PC-9 (cell line): ENCODE data around the gene FOXR1. TPM values are rescaled to one million over a fixed set of nuclear protein-coding genes. Genes with fewer than 3 reads are reported as not detected.
"Not testable (repeated sequence)": the region's sequence is repeated elsewhere in the genome, so short reads cannot be mapped to it uniquely, and the experiment has no call there.

ENCODE experiments used
- BruUV-seq: library from RNA; stranded (reverse); fragments of 400-500 nt; replicated peaks from 2 replicates; lab custom pipeline; 2021; lab: Mats Ljungman, UMichigan
- CTCF ChIA-PET: fragments of 300-600 bp; sonication (Branson Sonifier 250); formaldehyde crosslinking; loops from one replicate; lab custom pipeline; 2022; ENCODE audit warnings: antibody characterized with exemption; lab: Charles Lee
- POLR2A ChIA-PET: fragments of 300-600 bp; sonication (Branson Sonifier 250); formaldehyde crosslinking; loops from one replicate; lab custom pipeline; 2022; ENCODE audit warnings: antibody characterized with exemption; ENCODE audit not compliant: unreplicated experiment; lab: Charles Lee
- DNase-seq, 2 experiments: peaks; one replicate each; pipeline versions ENCODE4 v3.0.0 to v3.0.0-alpha.2; 2015 to 2022; ENCODE audit warnings: mixed read lengths in 1 of 2
- H2AFZ ChIP-seq: fragments of 200-600 bp; sonication (generic); 2 replicates; pipeline ENCODE4 v1.8.1; 2017; ENCODE audit warnings: antibody characterized with exemption
- H3F3A ChIP-seq: fragments of 200-600 bp; sonication (generic); 2 replicates; pipeline ENCODE4 v1.8.1; 2017; ENCODE audit warnings: antibody characterized with exemption, mild to moderate bottlenecking, low read depth; ENCODE audit not compliant: insufficient read depth
- H3K27ac ChIP-seq: fragments of 200-600 bp; sonication (generic); 2 replicates; pipeline ENCODE4 v1.6.1; 2016; ENCODE audit warnings: mixed run types
- H3K27me3 ChIP-seq: fragments of 200-600 bp; sonication (generic); 2 replicates; pipeline ENCODE4 v1.6.1; 2016; ENCODE audit warnings: low read depth, mixed run types; ENCODE audit not compliant: insufficient read depth
- H3K36me3 ChIP-seq: fragments of 200-600 bp; sonication (generic); 2 replicates; pipeline ENCODE4 v1.6.1; 2016; ENCODE audit warnings: low read depth, mixed run types
- H3K4me1 ChIP-seq: fragments of 200-600 bp; sonication (generic); replicated peaks from 2 replicates; pipeline ENCODE4 v1.6.1; 2016; ENCODE audit warnings: mixed run types; ENCODE audit not compliant: insufficient read depth
- H3K4me2 ChIP-seq: fragments of 200-600 bp; sonication (generic); 2 replicates; pipeline ENCODE4 v1.6.1; 2017; ENCODE audit warnings: mixed run types
- H3K4me3 ChIP-seq: fragments of 200-600 bp; sonication (generic); 2 replicates; pipeline ENCODE4 v1.6.1; 2016; ENCODE audit warnings: mixed run types
- H3K79me2 ChIP-seq: fragments of 200-600 bp; sonication (generic); 2 replicates; pipeline ENCODE4 v1.6.1; 2017; ENCODE audit warnings: low read depth, mixed run types
- H3K9me2 ChIP-seq: fragments of 200-600 bp; sonication (generic); 2 replicates; pipeline ENCODE4 v1.8.1; 2017; ENCODE audit warnings: mild to moderate bottlenecking; ENCODE audit not compliant: insufficient read depth
- H3K9me3 ChIP-seq: fragments of 200-600 bp; sonication (generic); 2 replicates; pipeline ENCODE4 v1.8.1; 2016; ENCODE audit warnings: low read depth; ENCODE audit not compliant: insufficient read depth
- H4K20me1 ChIP-seq: fragments of 200-600 bp; sonication (generic); 2 replicates; pipeline ENCODE4 v1.8.1; 2017; ENCODE audit not compliant: insufficient read depth
- CTCF ChIP-seq: fragments of 200-600 bp; sonication (generic); conservative IDR thresholded peaks from 2 replicates; pipeline ENCODE4 v1.6.1; 2017; ENCODE audit warnings: mixed run types, antibody characterized with exemption, mild to moderate bottlenecking, moderate library complexity
- EZH2 ChIP-seq: fragments of 200-600 bp; sonication (generic); IDR thresholded peaks from 2 replicates; pipeline ENCODE4 v1.8.0; 2017; ENCODE audit warnings: antibody characterized with exemption, low read depth
- intact Hi-C: fragments of 100-400 bp; cut with micrococcal nuclease; formaldehyde crosslinking; loops from one replicate; pipeline ENCODE4 v1.10.0; 2022; ENCODE audit not compliant: unreplicated experiment
- total RNA-seq: library from RNA; stranded (reverse); gene quantifications from 2 replicates; pipeline ENCODE4 v1.2.3, GENCODE V29; 2021

FOXR1 gene
- total RNA-seq, 1 experiment from 2014 or later: not detected

- Histone ChIP-seq H3K27me3 (no peaks in the 10 kb centered on the region), H3K27ac (no peak overlapping the region), H3K9me2 (no peaks in the 10 kb centered on the region), H3F3A (peaks cover 20% of the 10 kb centered on the region), H3K4me3 (no peak overlapping the region), H4K20me1 (no peaks in the 10 kb centered on the region), H3K36me3 (no peaks in the 10 kb centered on the region), H3K4me1 (peaks cover 9% of the 10 kb centered on the region), H3K9me3 (no peaks in the 10 kb centered on the region), H3K79me2 (no peaks in the 10 kb centered on the region), H3K4me2 (no peak overlapping the region), H2AFZ (no peak overlapping the region)
- TF ChIP-seq CTCF (no peak), EZH2 (no peak)
- ChIA-PET CTCF (no interaction called here), POLR2A (interaction anchor here (0.5 kb wide), 1 partner anchor 30 kb away, joined by 6 read pairs; no protein-coding TSS in a partner anchor)
- BruUV-seq: no TSS peak
- DNase-seq: no peak
- intact Hi-C loops: no loop called here
Measured at GRCh38 chr11:118984825-118985224, 13.3 kb downstream of the FOXR1 start.

GRCh38 chr11:118988280-118988679, 16.7 kb downstream of the FOXR1 start:
- no peaks in the 10 kb centered on the region for H3K36me3 ChIP-seq
- peak overlapping the region; percentile 64 for H3K27ac ChIP-seq
- H3F3A ChIP-seq: peaks cover 27% of the 10 kb centered on the region
- no peaks in the 10 kb centered on the region for H3K27me3 ChIP-seq
- peak overlapping the region; percentile 35; the same call in 1 of the 2 replicates for H3K4me2 ChIP-seq
- CTCF ChIA-PET: no interaction called here
- no peaks in the 10 kb centered on the region for H3K9me2 ChIP-seq
- H2AFZ ChIP-seq: peak overlapping the region; percentile 18; the same call in 1 of the 2 replicates
- BruUV-seq: no TSS peak
- no peaks in the 10 kb centered on the region for H3K9me3 ChIP-seq
- TF ChIP-seq EZH2 (no peak), CTCF (no peak)
- no peaks in the 10 kb centered on the region for H4K20me1 ChIP-seq
- peak; percentile 60 to 73 for DNase-seq
- H3K4me1 ChIP-seq: peaks cover 9% of the 10 kb centered on the region
- intact Hi-C loops: no loop called here
- POLR2A ChIA-PET: interaction anchor here (0.6 kb wide), 2 partner anchors 95 to 131 kb away, joined by 4 to 13 read pairs; no protein-coding TSS in a partner anchor
- H3K4me3 ChIP-seq: peak overlapping the region; percentile 9; the same call in 1 of the 2 replicates
- no peaks in the 10 kb centered on the region for H3K79me2 ChIP-seq

GRCh38 chr11:118991486-118992038, 20.0 kb downstream of the FOXR1 start:
- H3K4me1 ChIP-seq, BruUV-seq, CTCF ChIA-PET, H3K4me3 ChIP-seq, H4K20me1 ChIP-seq, H3K4me2 ChIP-seq, H3K27me3 ChIP-seq, H2AFZ ChIP-seq, H3K79me2 ChIP-seq, H3K9me2 ChIP-seq, DNase-seq, H3K27ac ChIP-seq, intact Hi-C loops, H3K36me3 ChIP-seq, H3K9me3 ChIP-seq, POLR2A ChIA-PET: not testable (repeated sequence)
- H3F3A ChIP-seq: peaks cover 27% of the 10 kb centered on the region
